ENCODE results near the gene MATCAP1.

MATCAP1 gene

GRCh38 chr16:67207249-67208091 is 23.7 kb upstream of the MATCAP1 start:
- DNase-seq = no peak

DNA sequence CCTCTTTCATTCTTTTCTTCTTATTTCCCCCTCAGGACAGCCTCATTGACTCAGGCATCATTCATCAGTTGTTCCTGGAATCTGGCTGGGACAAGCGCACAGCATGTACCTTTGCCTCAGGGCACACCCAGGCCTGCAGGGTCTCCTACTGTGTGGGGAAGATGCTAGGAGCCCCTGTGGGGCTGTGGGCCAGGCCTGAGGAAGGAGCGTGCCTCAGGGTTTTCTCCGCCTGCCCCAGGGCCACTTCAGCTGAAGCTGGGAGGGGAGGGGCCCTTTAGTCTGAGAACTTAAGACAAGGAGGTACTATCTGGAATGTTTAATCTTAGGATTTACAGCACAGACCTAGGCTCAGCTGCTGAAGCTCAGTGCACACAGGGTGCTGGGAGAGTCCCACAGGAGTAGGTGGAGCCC is 23.1 kb upstream of the MATCAP1 start:
- DNase-seq = no peak

- DNase-seq = no peak
These were observed 22.5 kb upstream of the MATCAP1 start for GRCh38 chr16:67206129-67206837.

DNA sequence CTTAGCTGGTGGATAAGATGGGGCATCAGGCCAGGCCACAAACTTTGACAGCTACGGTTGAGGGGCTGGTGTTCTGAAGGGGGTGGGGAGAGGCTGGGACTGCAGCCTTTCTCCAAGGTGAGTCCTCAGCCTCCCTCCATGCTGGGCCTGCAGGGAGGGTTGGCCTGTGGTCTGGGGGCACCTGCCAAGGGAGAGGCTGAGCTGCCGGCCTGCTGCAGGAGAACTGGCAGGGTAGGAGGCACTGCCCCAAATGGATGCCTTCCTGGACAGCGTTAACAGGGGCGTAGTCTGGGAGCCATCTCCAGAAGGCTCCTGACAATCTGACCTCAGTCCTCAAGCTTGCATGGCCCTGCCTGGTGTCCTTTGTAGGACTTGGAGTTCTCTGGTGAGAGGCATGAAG is 20.3 kb upstream of the MATCAP1 start:
- DNase-seq = no peak

GRCh38 chr16:67202956-67203493 is 19.3 kb upstream of the MATCAP1 start:
- DNase-seq = no peak

GRCh38 chr16:67202426-67202825 is 18.7 kb upstream of the MATCAP1 start:
- DNase-seq = no peak

GRCh38 chr16:67201411-67202345 is 17.9 kb upstream of the MATCAP1 start:
- no peak for DNase-seq

- DNase-seq = no peak
These were observed 16.7 kb upstream of the MATCAP1 start for GRCh38 chr16:67200491-67200890.

DNA sequence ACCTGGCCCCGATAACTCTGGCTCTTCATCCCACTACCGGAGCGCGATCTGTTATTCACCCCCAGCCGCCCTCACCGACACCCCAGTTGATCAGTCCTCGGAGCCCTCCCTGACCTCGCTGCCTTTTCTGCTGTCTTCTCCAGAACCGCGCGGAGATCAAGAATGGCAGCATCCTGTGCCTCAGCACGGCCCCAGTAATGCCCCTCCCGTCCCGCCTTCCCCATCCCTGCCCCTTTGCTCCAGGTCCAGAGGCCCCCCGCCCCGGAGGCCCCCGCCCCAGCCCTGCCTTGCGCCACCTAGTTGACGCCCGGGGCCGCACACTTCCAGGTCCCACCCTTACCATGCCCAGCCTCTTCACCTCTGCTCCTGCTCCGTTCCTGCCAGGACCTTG is 16.0 kb upstream of the MATCAP1 start:
- no peak for DNase-seq

- DNase-seq = no peak
These were observed 15.4 kb upstream of the MATCAP1 start, which contains the start of gene ELMO3 for GRCh38 chr16:67199011-67199807. Gene ELMO3 (plus strand): TSS chr16:67199131. CDS start chr16:67199327, 196 bp downstream.

GRCh38 chr16:67198238-67198734 is 14.5 kb upstream of the MATCAP1 start:
- DNase-seq = no peak

- no peak for DNase-seq
These were observed 13.9 kb upstream of the MATCAP1 start for GRCh38 chr16:67197704-67198103.

DNA sequence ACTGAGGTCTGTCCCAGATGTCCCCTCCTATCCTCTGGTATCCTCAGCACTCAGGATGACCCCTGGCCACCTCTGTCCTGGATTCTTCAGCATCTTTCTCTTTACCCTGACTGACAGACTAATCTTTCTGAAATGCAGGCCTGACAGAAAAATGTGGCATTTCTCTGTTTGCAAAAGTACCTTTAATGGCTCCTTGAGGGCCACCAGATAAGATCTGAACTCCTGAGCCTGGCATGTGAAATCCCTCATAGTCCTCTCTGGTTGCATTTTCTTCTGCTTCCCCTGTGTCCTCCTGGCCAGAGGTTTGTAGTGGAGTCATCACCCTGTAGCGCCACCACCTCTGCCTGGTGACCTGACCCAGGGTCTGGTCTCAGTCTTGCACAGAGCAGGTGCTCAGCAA is 13.1 kb upstream of the MATCAP1 start:
- DNase-seq = no peak

GRCh38 chr16:67195676-67196075 is 11.9 kb upstream of the MATCAP1 start:
- DNase-seq = no peak

GRCh38 chr16:67194260-67194659 is 10.5 kb upstream of the MATCAP1 start:
- DNase-seq = no peak

- no peak for DNase-seq
These were observed 9.8 kb upstream of the MATCAP1 start for GRCh38 chr16:67193536-67193935.

GRCh38 chr16:67192781-67193361 is 9.1 kb upstream of the MATCAP1 start:
- no peak for DNase-seq

GRCh38 chr16:67191995-67192681 is 8.4 kb upstream of the MATCAP1 start, which contains the start of gene E2F4:
Gene E2F4 (plus strand): TSS chr16:67192155. CDS start chr16:67192228, 73 bp downstream.
- DNase-seq = peak; percentile 80

DNA sequence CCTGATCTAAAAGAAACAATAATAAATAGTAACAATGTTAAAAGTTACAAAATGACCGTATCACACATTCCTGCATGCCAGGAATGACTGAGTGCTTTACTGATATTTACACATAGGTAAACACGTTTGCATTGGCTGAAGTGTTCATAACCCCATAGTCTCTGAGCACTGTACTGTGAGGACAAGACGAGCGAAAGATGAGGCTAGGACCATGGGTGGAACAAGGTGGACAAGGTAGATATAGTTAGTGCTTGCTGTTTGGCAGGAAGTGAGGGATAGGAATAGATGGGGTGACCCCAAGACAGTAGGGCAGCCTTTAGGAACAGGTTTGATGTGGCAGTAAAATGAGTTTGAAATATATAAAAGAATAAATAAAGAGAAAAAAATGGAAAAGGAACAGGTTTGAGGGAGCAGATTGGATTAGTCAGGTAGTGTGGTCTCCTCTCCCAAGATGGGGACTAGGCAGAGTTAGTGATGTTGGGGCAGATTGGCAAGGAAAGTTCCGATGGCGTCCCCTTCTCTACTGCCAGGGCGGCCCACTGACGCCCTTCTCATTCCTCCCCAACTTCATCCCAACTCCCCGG is 7.7 kb upstream of the MATCAP1 start:
- DNase-seq = no peak
